Memory B cell (primary cell): ENCODE results near the gene MMAB.

Experiments
- ATAC-seq: fragments of 150-1000 bp; cut with Tn5 transposase; 2 replicates; pipeline ENCODE4 v1.10.0; 2021; ENCODE audit warnings: low read depth, mild to moderate bottlenecking, moderate library complexity
- DNase-seq, 2 donors: peaks; one replicate each; pipeline ENCODE4 v3.0.0; 2022; ENCODE audit warnings: low spot score in 2 of 2
- H3K27ac Mint-ChIP-seq: one replicate; pipeline ENCODE4 v1.8.0; 2022; ENCODE audit warnings: mild to moderate bottlenecking, moderate library complexity, mixed read lengths
- H3K27me3 Mint-ChIP-seq: one replicate; pipeline ENCODE4 v1.8.0; 2022; ENCODE audit warnings: mixed read lengths
- H3K36me3 Mint-ChIP-seq: one replicate; pipeline ENCODE4 v1.8.0; 2022; ENCODE audit warnings: mild to moderate bottlenecking, mixed read lengths
- H3K4me1 Mint-ChIP-seq: one replicate; pipeline ENCODE4 v1.8.0; 2022; ENCODE audit warnings: mixed read lengths
- H3K4me3 Mint-ChIP-seq: one replicate; pipeline ENCODE4 v1.8.0; 2022; ENCODE audit warnings: mild to moderate bottlenecking, moderate library complexity, mixed read lengths
- H3K9me3 Mint-ChIP-seq: one replicate; pipeline ENCODE4 v1.8.0; 2022; ENCODE audit warnings: mixed read lengths

Gene MMAB

GRCh38 chr12:109567296-109567695 is 6.0 kb downstream of the MMAB start:
- Mint-ChIP-seq H3K36me3 (peaks cover 13% of the 10 kb centered on the region), H3K4me1 (no peaks in the 10 kb centered on the region), H3K27me3 (no peaks in the 10 kb centered on the region), H3K9me3 (no peaks in the 10 kb centered on the region), H3K27ac (no peak overlapping the region), H3K4me3 (no peak overlapping the region)
- ATAC-seq (no peak), DNase-seq (no peak)

- Mint-ChIP-seq H3K4me1 (no peaks in the 10 kb centered on the region), H3K27ac (no peak overlapping the region), H3K36me3 (peaks cover 22% of the 10 kb centered on the region), H3K27me3 (no peaks in the 10 kb centered on the region), H3K4me3 (no peak overlapping the region), H3K9me3 (no peaks in the 10 kb centered on the region)
- DNase-seq, result no peak
- ATAC-seq, result no peak
Measured at GRCh38 chr12:109566424-109566823, 6.9 kb downstream of the MMAB start.

GRCh38 chr12:109563291-109564284 is 9.7 kb downstream of the MMAB start:
- Mint-ChIP-seq H3K4me1 (no peaks in the 10 kb centered on the region), H3K36me3 (peaks cover 25% of the 10 kb centered on the region), H3K4me3 (no peak overlapping the region), H3K27ac (no peak overlapping the region), H3K9me3 (no peaks in the 10 kb centered on the region), H3K27me3 (no peaks in the 10 kb centered on the region)
- ATAC-seq, result no peak
- DNase-seq, result no peak

- no peak for ATAC-seq
- no peak for DNase-seq
- Mint-ChIP-seq H3K4me3 (no peak overlapping the region), H3K9me3 (no peaks in the 10 kb centered on the region), H3K27me3 (no peaks in the 10 kb centered on the region), H3K4me1 (no peaks in the 10 kb centered on the region), H3K36me3 (peaks cover 25% of the 10 kb centered on the region), H3K27ac (no peak overlapping the region)
Measured at GRCh38 chr12:109562871-109563270, 10.4 kb downstream of the MMAB start.

- Mint-ChIP-seq H3K27me3 (no peaks in the 10 kb centered on the region), H3K4me1 (no peaks in the 10 kb centered on the region), H3K27ac (no peak overlapping the region), H3K9me3 (no peaks in the 10 kb centered on the region), H3K36me3 (peaks cover 22% of the 10 kb centered on the region), H3K4me3 (no peak overlapping the region)
- ATAC-seq (no peak), DNase-seq (no peak)
Measured at GRCh38 chr12:109561711-109562030, 11.6 kb downstream of the MMAB start.

GRCh38 chr12:109560867-109561710 is 12.2 kb downstream of the MMAB start:
- no peaks in the 10 kb centered on the region for H3K4me1 Mint-ChIP-seq
- no peaks in the 10 kb centered on the region for H3K27me3 Mint-ChIP-seq
- H3K4me3 Mint-ChIP-seq, result no peak overlapping the region
- no peak for ATAC-seq
- no peak overlapping the region for H3K27ac Mint-ChIP-seq
- H3K9me3 Mint-ChIP-seq, result no peaks in the 10 kb centered on the region
- peaks cover 25% of the 10 kb centered on the region for H3K36me3 Mint-ChIP-seq
- DNase-seq, result no peak

- Mint-ChIP-seq H3K4me1 (no peaks in the 10 kb centered on the region), H3K9me3 (no peaks in the 10 kb centered on the region), H3K4me3 (no peak overlapping the region), H3K27ac (no peak overlapping the region), H3K27me3 (no peaks in the 10 kb centered on the region), H3K36me3 (peaks cover 25% of the 10 kb centered on the region)
- no peak for ATAC-seq
- no peak for DNase-seq
Measured at GRCh38 chr12:109559601-109560000, 13.7 kb downstream of the MMAB start.

- no peaks in the 10 kb centered on the region for H3K9me3 Mint-ChIP-seq
Measured at GRCh38 chr12:109559200-109559505, 14.2 kb downstream of the MMAB start.

GRCh38 chr12:109558374-109559199 is 14.7 kb downstream of the MMAB start:
- Mint-ChIP-seq H3K27me3 (no peaks in the 10 kb centered on the region), H3K9me3 (no peaks in the 10 kb centered on the region), H3K4me1 (no peaks in the 10 kb centered on the region), H3K27ac (no peak overlapping the region), H3K36me3 (peaks cover 25% of the 10 kb centered on the region), H3K4me3 (no peak overlapping the region)
- DNase-seq (no peak), ATAC-seq (no peak)

More at GRCh38 chr12:109559200-109559505, 14.2 kb downstream of the MMAB start:
- ATAC-seq (no peak), DNase-seq (no peak)
- Mint-ChIP-seq H3K4me3 (no peak overlapping the region), H3K36me3 (peaks cover 25% of the 10 kb centered on the region), H3K27me3 (no peaks in the 10 kb centered on the region), H3K27ac (no peak overlapping the region), H3K4me1 (no peaks in the 10 kb centered on the region)

- Mint-ChIP-seq H3K27ac (no peak overlapping the region), H3K27me3 (no peaks in the 10 kb centered on the region), H3K4me1 (no peaks in the 10 kb centered on the region), H3K4me3 (no peak overlapping the region), H3K36me3 (peaks cover 21% of the 10 kb centered on the region), H3K9me3 (no peaks in the 10 kb centered on the region)
- ATAC-seq, result no peak
- DNase-seq, result no peak
Measured at GRCh38 chr12:109557805-109558204, 15.5 kb downstream of the MMAB start.

GRCh38 chr12:109557200-109557599 is 16.1 kb downstream of the MMAB start:
- peaks cover 16% of the 10 kb centered on the region for H3K36me3 Mint-ChIP-seq
- H3K27me3 Mint-ChIP-seq, result no peaks in the 10 kb centered on the region
- H3K4me1 Mint-ChIP-seq, result peaks cover 3% of the 10 kb centered on the region
- no peak overlapping the region for H3K27ac Mint-ChIP-seq
- ATAC-seq (no peak), DNase-seq (no peak)
- H3K4me3 Mint-ChIP-seq, result no peak overlapping the region
- H3K9me3 Mint-ChIP-seq, result no peaks in the 10 kb centered on the region

- peaks cover 2% of the 10 kb centered on the region for H3K27me3 Mint-ChIP-seq
- no peaks in the 10 kb centered on the region for H3K9me3 Mint-ChIP-seq
- no peak for ATAC-seq
- no peak overlapping the region for H3K4me3 Mint-ChIP-seq
- peaks cover 3% of the 10 kb centered on the region for H3K4me1 Mint-ChIP-seq
- peaks cover 5% of the 10 kb centered on the region for H3K36me3 Mint-ChIP-seq
- DNase-seq, result no peak
- no peak overlapping the region for H3K27ac Mint-ChIP-seq
Measured at GRCh38 chr12:109555431-109556315, 17.6 kb downstream of the MMAB start.

GRCh38 chr12:109554761-109555160 is 18.5 kb downstream of the MMAB start:
- H3K27me3 Mint-ChIP-seq, result peaks cover 4% of the 10 kb centered on the region
- ATAC-seq (no peak), DNase-seq (no peak)
- H3K4me1 Mint-ChIP-seq, result peaks cover 3% of the 10 kb centered on the region
- H3K9me3 Mint-ChIP-seq, result no peaks in the 10 kb centered on the region
- no peak overlapping the region for H3K4me3 Mint-ChIP-seq
- no peak overlapping the region for H3K27ac Mint-ChIP-seq
- H3K36me3 Mint-ChIP-seq, result peaks cover 5% of the 10 kb centered on the region
